AG10803 (cell line): ENCODE measurements around the gene TSFM.

ENCODE experiments used
- DNase-seq: peaks from one replicate; pipeline ENCODE4 v3.0.0; 2010; ENCODE audit warnings: low read depth
- H3K4me3 ChIP-seq: 2 replicates; pipeline ENCODE4 v1.5.1; 2011; ENCODE audit warnings: mild to moderate bottlenecking, low read length, control low read depth
- CTCF ChIP-seq: conservative IDR thresholded peaks from 2 replicates; pipeline ENCODE4 v1.5.1; 2011; ENCODE audit warnings: mild to moderate bottlenecking, low read length, control low read depth, inconsistent platforms

Gene TSFM

GRCh38 chr12:57830393-57830792 lies 47.8 kb downstream of the TSFM start:
- H3K4me3 ChIP-seq = no peak overlapping the region
- no peak for TF ChIP-seq CTCF
- no peak for DNase-seq

- peak overlapping the region; percentile 3; the same call in 1 of the 2 replicates for H3K4me3 ChIP-seq
- TF ChIP-seq CTCF = no peak
Measured at GRCh38 chr12:57832966-57833365, 50.4 kb downstream of the TSFM start.

DNA sequence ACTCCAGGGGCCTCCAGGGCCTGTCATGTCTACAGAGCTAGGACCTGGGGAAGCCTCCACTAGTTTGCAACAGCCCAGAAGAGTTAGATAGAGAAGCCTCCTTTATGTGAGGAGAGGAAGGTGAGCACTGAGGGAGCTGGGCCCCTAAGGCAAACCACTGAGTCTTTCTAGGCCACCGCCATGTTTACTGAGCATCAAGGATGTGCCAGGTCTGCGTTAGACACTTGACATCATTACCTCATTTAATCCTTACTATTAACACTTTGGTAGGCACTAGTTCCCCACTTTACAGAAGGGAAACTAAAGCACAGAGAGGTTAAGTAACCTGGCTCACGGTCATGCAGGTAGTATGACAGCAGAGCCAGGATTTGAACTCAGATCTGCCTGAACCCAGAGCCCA lies 51.1 kb downstream of the TSFM start:
- TF ChIP-seq CTCF = no peak
- DNase-seq = no peak

More at GRCh38 chr12:57832966-57833365, 50.4 kb downstream of the TSFM start:
- DNase-seq = peak; percentile 52

GRCh38 chr12:57834086-57834876 lies 51.7 kb downstream of the TSFM start:
- H3K4me3 ChIP-seq = no peak overlapping the region
- TF ChIP-seq CTCF = no peak
- no peak for DNase-seq

More for the DNA sequence above, 51.1 kb downstream of the TSFM start:
- H3K4me3 ChIP-seq = no peak overlapping the region

DNA sequence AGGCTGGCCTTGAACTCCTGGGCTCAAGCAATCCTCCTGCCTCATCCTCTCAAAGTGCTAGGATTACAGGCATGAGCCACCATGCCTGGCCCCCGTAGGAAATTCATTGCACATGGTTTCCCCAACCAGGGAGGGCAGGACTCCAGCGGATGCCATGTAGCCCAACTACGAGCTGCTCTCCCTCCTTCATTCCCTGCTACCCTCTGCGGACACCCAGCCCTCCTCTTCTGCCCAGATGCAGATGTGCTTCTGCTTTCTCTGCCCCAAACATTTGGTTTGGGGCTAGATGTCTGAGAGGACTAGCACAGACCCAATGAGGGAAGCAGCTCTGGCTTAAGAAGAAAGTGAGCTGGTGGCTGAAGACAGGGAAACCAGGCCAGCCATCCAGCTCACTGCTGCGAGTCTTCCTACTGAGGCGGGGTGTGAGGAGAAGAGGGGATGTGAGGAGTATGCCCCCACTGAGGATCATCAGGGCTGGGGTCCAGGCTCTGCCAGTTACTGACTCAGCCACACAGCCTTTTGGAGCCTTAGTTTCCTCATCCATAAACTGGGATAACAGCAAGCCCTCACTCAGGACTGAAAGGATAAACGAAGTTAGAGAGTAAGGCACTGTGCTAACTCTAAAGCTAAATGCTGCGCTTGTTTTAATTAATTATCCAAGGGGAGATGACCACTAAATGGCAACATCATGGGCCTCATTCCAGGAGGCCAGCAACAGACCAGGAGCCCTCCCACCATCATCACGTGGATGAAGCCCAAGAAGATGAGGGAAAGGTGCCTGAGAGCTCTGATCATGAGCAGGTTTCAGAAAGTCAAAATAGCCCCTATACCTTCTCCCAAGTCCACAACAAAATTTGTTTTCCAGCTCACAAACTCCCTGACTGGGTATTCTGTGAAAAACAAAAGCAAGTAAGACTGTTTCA lies 53.0 kb downstream of the TSFM start:
- peak overlapping the region; percentile 35 for H3K4me3 ChIP-seq
- TF ChIP-seq CTCF = no peak
- DNase-seq = peak; percentile 68

DNA sequence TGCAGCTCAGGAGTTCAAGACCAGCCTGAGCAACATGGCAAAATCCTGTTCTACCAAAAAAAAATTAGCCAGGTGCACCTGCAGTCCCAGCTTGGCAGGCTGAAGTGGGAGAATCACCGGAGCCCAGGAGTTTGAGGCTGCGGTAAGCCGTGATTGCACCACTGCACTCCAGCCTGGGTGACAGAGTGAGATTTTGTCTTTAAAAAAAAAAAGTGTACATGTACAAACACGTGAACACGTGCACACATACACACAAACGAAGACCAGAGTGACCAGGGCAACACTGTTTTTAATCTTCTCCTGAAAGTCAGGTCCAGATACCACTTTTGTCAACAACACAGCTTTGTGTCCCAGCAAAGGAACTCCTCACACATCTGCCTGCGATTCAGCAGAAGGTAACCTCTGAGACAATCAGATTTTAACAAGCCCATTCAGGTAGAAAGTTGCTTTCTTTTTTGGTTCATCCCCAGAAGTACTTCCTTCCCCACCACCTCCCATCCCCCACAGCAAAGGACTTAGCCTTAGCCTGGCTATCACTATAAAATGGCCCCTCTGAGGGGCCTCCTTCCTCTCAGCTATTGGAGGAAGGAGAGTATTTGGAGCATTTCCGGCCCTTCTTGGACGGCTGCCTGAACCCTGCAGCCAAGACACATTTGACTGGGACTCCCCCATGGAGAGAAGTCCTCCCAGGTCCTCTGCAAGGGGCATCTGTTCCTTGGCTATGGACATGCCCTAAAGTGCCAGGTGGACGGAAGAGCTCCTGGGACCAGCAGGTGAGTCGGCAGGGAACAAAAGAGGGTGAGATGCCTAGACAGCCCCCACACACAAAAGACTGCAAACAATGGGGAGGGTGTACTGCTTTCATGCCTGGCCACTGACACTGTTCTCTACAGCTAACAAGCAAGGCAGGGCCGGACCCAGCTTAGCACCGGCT lies 54.1 kb downstream of the TSFM start:
- peak; percentile 86 for DNase-seq
- TF ChIP-seq CTCF = no peak

More for the DNA sequence above, 54.1 kb downstream of the TSFM start:
- H3K4me3 ChIP-seq = peak overlapping the region; percentile 35
